ENCODE data around the gene ZNF609.
A peak's percentile ranks its signal among the peaks of the same experiment; 100 is the strongest.

Gene ZNF609

GRCh38 chr15:64548235-64548634 lies 87.9 kb downstream of the ZNF609 start:
- no peak for DNase-seq

GRCh38 chr15:64549860-64550259 lies 89.5 kb downstream of the ZNF609 start:
- no peak for DNase-seq

- DNase-seq: no peak
These were observed 92.0 kb downstream of the ZNF609 start for GRCh38 chr15:64552281-64552948.

DNA sequence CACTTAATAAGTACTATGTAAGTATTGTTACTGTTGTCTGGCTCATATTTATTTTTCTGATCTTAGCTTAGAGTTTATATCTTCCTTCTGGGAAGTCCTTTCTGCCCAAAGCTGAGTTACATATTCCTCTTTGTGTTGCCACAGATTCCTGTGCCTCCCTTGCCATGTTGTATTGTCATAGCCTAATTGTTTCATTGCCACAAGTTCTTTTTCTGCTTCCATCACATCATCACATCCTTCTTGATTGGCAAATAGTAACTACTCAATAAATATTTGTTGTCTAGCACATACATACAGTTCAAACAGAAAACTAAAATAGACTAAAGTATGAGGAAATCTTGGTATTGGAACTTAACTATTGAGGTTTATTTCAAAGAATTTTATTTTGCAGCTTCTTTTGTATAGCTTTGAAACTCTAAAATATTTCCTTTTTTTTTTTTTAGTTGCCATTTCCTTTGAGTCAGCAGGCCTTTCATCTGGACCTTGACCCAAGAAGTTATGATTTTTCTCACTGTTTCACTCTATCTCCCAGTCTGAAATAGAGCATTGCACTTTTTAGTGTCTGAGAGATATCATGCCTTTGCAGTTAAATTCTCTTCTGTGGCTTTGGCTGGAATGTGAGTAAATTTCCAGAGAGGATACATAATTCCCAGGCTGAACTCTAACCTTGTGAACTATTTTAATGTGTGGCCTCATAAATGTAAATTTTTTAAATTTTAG lies 98.2 kb downstream of the ZNF609 start:
- no peak for DNase-seq

DNA sequence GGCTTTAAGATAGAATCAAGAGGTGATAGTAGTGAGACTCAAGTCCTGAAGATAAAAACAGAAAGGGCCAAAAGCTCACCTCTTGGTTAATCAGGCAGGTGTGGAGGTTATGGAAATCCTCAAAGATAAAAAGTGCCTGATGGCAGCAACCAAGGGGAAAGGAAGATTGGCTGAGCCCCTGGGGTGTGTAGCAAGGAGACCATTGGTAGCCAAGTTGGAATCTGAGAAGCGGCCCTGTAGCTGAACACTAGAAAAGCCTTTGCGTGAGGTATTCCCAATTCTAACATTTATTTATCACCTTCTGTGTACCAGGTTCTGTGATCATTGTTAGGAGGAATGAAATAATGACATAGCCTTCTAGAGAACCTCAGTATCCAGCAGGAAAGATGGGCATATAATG lies 98.9 kb downstream of the ZNF609 start:
- no peak for DNase-seq

GRCh38 chr15:64560501-64560900 lies 100.1 kb downstream of the ZNF609 start:
- no peak for DNase-seq

DNA sequence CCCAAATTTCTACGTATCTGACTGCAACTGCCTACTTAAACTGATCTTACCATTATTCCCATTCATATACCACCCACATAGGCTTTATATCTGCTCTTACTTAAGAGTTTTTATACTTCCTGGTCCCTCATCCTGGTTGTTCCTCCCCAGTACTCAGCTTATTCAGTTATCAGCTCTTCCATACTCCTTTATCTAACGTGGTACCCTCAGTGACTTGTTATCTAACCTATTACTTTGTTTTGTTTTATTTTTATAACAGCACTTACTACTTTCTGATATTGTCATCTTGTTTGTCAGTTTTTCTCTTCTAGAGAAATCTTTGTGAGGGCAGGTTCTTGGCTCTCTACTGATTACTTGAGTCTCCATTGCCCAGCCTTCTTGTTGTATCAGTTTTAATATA lies 100.6 kb downstream of the ZNF609 start:
- no peak for DNase-seq

DNA sequence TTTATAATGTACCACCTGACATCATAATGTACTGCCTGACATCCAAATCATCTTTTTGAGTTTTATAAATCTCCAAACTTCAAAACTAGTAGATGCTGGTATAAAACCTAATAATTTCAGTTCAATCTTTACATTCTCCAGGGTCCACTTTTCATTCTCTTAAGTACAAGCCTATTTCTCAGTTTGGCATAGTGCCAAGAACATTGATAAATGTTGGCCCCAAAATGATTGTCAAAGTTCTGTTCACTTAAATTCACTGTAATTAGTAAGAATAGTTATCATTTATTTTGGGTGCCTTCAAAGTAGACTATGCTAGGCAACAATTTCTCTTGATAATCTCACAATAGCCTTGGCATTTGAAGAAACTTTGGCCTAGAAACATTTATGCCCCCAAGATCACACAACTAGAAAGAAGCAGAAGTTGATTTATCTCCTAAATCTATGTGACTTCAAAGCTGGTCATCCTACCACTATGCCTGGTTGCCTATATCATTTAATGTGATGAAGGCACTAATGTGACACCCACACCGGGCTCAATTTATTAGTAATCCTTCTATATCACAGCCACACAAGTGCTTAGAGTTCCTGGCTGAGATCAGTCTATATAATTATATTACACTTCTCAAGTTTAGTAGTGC lies 101.7 kb downstream of the ZNF609 start:
- no peak for DNase-seq

GRCh38 chr15:64566102-64566501 lies 105.7 kb downstream of the ZNF609 start:
- no peak for DNase-seq

- DNase-seq: no peak
These were observed 106.5 kb downstream of the ZNF609 start for GRCh38 chr15:64566629-64567427.

DNA sequence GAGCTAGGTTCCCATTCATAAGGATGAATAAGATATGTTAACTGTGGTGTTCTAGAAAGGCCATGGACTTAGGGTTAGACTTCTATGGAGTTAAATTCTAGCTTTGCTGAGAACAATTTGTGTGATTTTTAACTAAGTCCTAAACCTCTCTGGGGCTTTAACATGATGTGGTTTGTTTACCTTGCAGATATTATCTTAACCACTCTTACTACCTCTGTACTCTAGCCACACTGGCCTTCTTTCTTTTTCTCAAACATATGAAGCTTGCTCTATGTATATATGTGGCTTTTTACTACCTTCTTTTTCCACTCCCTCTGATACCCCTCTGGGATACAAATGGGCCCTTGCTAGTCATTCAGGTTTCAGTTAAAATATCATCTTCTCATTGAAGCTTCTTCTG lies 108.4 kb downstream of the ZNF609 start:
- no peak for DNase-seq

GRCh38 chr15:64571857-64572291 lies 111.5 kb downstream of the ZNF609 start:
- DNase-seq: no peak

- DNase-seq: no peak
These were observed 112.5 kb downstream of the ZNF609 start for GRCh38 chr15:64572856-64573255.

- DNase-seq: no peak
These were observed 114.1 kb downstream of the ZNF609 start for GRCh38 chr15:64574301-64575017.

GRCh38 chr15:64580696-64581407 lies 120.5 kb downstream of the ZNF609 start:
- no peak for DNase-seq

DNA sequence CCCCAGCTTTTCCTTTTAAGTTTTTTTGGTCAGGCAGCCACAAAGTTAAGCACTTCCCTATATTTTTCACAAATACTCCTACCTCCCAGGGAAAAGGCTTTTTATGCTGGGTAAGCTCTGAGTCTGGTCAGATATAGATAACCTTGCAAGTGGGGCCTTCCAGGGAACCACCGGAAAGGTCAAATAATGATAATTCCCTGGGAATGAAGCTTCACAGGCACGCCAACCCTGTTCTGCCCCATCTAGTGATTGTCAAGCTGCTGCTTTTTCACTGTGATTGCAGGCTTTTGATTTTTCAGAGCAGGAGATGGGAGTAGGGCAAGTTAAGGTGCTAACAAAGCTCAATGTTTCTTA lies 121.0 kb downstream of the ZNF609 start:
- no peak for DNase-seq

DNA sequence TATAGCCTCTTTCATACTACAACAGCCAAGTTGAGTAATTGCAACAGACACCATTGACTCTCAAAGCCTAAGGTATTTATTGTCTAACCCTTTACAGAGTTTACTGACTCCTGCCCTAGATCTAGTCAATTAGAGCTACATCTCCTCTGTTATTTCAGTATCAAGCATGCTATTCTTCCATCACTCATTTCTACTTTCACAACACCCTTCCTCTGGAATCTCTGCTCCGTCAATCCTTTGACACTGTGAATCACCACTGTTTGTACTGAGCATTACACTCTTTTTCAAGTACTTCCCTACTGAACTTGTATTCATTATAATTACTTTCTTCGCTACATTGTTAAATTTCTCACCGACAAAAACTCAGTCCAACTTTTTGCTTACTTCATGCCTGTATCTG lies 121.8 kb downstream of the ZNF609 start:
- DNase-seq: no peak

GRCh38 chr15:64583519-64583918 lies 123.1 kb downstream of the ZNF609 start:
- peak; percentile 41 for DNase-seq

- no peak for DNase-seq
These were observed 123.6 kb downstream of the ZNF609 start for GRCh38 chr15:64583983-64584382.

GRCh38 chr15:64586259-64586870 lies 126.0 kb downstream of the ZNF609 start:
- no peak for DNase-seq

DNA sequence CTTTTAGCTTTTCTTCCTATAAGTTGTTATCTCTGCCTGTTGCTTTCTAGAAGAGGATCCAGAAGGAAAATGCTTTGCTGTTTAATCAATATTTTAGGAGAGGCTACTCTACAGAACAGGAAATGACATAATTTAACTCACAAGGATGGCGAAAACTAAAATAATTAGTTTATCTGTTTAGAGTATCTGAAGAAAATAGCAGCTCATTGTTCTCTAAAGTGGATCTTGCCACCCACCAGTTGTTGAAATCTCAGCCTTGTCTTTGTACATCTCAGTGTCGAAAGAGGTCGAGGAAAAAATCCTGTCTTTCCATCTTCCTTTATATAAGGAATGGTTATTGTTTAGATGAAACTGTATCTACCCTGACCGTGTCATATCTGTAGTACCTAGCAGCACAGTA lies 126.6 kb downstream of the ZNF609 start:
- no peak for DNase-seq
